Activated CD4-positive, alpha-beta T cell treated with anti-CD3 and anti-CD28 coated beads for 24 hours (primary cell): ENCODE results near the gene MIPOL1.
"Not testable (repeated sequence)": the region's sequence is repeated elsewhere in the genome, so short reads cannot be mapped to it uniquely, and the experiment has no call there.

Source experiments
- DNase-seq, 2 donors: peaks; one replicate each; pipeline ENCODE4 v3.0.0-alpha.2; 2020; ENCODE audit warnings: low read depth in 2 of 2

Gene MIPOL1

DNA sequence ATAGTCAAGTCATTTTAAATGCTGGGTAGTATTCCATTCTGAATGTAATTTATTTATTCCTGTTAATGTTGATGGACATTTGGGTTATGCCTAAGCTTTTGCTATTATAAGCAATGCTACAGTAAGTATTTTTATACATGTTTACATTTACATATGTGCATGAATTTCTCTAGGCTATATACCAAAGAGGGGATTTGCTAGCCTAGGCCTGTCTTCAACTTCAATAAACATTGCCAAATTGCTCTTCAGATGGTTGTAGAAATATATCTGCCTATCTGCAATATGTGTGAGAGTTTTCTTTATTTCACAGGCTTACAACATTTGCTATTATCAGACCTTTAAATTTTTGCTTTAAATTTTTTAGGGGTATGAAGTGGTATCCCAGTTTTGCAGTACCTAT is 87.0 kb downstream of the MIPOL1 start:
- no peak for DNase-seq

GRCh38 chr14:37285220-37285619 is 87.5 kb downstream of the MIPOL1 start:
- no peak for DNase-seq

- no peak for DNase-seq
Observed at GRCh38 chr14:37289688-37290087, 92.0 kb downstream of the MIPOL1 start.

GRCh38 chr14:37295262-37295661 is 97.5 kb downstream of the MIPOL1 start:
- DNase-seq, result not testable (repeated sequence)

GRCh38 chr14:37311252-37311651 is 113.5 kb downstream of the MIPOL1 start:
- no peak for DNase-seq

- no peak for DNase-seq
Observed at GRCh38 chr14:37318938-37319337, 121.2 kb downstream of the MIPOL1 start.

GRCh38 chr14:37320106-37320505 is 122.4 kb downstream of the MIPOL1 start:
- DNase-seq, result no peak

DNA sequence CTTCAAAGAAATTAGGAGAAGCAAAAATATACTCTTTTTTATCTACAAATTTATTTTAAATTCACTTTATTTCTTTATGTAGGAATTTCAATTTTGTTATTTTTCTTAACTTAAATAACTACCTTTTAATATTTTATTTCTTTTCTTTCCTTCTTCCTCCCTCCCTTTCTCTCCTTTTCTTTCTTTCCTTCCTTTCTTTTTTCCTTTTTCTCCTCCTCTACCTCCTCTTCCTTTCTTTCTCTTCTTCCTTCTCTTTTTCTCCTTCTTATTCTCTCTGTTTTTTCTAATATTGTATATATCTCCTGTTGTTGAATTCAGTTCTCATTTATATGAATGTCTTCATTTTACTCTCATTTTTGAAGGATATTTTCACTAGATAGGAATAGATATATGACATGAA is 127.6 kb downstream of the MIPOL1 start:
- DNase-seq, result no peak

DNA sequence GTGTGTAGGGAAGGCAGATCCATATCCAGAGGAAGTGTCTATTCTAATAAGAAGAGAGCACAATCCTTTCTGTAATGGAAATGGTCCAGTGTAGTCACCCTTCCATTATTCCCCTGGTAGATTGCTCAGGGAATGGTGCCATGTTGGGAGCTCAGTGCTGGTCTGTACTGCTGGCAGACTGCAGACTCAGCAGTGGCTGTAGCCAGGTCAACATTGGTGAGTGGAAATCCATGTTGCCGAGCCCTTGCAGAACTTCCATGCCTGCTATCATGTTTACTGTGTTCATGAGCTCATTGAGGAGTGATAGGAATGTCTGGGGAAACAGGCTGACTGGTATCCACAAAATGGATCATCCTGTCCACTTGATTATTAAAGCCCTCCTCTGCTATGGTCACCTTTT is 128.7 kb downstream of the MIPOL1 start:
- DNase-seq, result no peak

- not testable (repeated sequence) for DNase-seq
Observed at GRCh38 chr14:37327933-37328332, 130.2 kb downstream of the MIPOL1 start.

DNA sequence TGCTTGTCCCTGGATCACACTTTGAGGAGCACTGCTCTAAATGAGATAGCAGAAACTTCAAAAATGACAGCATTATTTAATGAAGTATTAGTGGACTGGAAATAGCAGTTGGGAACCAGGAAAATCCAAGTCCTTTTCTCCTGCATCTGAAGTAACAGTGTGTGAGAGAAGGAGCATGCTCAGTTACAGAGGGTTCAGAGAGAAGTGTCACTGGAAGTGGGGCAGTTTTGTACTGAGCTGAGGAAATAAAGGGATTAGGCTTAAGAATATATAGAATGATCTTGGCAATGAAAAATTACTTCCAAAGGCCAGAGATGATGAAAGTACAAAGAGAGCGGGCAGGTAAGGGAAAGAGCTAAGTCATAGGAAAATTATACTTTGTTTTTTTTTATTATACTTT is 130.9 kb downstream of the MIPOL1 start:
- DNase-seq, result no peak

GRCh38 chr14:37329189-37330001 is 131.7 kb downstream of the MIPOL1 start:
- DNase-seq, result no peak

- DNase-seq, result no peak
Observed at GRCh38 chr14:37330910-37331309, 133.2 kb downstream of the MIPOL1 start.

DNA sequence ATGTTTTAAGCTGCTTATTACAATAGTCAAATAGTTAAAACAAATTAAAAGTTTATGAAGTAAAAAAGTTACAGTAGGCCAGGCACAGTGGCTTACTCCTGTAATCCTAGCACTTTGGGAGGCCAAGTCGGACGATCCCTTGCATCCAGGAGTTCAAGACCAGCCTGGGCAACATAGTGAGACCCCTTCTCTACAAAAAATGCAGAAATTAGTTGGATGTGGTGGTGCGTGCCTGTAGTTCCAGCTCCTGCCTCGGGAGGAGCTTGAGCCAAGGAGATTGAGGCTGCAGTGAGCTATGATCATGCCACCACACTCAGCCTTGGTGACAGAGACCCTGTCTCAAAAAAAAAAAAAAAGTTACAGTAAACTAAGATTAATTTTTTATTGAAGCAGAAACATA is 142.6 kb downstream of the MIPOL1 start:
- DNase-seq, result no peak

DNA sequence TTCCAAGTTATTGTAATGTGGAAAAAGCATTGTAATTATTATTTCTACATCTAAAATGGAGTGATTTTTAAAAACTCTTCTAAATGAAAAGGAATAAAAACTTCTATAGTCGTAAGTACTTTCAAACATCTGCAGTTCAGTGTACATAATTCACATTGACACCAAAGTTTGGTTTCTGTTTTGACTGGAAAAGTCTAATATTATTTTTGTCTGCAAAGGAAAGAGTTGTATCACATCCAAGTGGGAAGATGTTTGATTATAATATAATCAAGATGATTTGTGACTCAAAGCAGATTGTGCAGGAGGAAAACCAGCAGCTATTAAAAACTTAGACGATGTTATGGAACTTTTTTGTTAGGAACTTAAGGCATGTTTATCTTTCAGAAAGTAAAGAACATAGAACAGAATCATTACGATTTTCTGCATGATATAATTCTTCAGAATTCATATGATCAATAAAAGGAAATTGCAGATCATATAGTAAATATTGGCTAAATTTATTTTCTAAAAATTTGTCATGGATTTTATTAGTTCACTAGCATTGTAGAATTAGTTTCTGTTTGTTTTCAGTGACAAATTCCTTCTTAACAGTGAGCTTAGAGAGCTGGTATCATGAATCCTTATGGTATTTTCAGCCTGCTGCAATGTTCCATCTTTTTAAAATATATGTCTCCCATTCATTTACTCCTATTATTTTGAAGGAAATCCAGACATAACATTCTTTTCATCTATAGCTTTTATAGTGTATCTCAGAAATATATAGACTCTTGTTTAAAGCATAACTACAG is 145.8 kb downstream of the MIPOL1 start:
- no peak for DNase-seq

DNA sequence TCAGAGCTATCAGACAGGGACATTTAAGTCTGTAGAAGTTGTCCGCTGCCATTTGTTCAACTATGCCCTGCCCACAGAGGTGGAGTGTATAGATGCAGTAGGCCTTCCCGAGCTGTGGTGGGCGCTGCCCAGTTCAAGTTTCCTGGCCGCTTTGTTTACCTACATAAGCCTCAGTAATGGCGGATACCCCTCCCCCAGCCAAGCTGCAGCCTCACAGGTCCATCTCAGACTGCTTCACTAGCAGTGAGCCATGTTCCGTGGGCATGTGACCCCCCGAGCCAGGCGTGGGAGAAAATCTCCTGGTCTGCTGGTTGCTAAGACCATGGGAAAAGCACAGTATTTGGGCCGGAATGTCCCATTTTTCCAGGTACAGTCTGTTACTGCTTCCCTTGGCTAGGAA is 165.9 kb downstream of the MIPOL1 start:
- no peak for DNase-seq

DNA sequence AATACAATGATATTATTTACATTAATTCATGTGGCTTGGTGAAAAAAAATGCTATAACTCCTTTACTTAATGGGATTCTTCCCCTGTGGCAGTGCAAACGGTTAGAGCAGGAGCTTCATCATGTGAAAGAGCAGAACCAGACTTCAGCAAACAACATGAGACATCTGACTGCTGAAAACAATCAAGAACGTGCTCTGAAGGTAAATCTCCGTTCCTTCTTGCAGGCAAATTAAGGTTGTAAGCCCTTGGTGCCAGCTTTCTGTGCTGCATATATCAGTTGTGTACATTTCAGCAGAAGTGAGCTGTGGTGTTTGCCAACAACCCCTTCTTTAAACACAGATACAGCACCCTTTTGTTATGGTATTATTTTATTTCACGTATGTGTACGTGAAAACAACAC is 171.7 kb downstream of the MIPOL1 start:
- no peak for DNase-seq

DNA sequence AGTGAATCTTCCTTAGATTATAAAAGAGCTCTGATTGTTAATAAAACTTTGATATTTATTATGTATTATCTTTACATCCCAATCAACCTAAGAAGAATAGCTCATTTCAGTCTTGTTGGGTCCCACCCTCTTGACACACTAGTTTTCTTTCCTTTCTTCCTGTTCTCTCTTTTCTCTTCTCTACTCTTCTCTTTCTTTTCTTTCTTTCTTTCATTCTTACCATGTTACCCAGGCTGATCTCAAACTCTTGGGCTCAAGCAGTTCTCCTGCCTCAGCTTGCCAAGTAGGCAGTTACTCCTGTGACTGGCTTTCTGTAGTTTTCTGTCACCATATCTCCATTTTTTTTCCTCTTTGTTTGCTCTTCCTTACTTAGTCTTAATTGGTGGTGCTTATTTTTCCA is 177.8 kb downstream of the MIPOL1 start:
- no peak for DNase-seq

- no peak for DNase-seq
Observed at GRCh38 chr14:37376944-37377609, 179.3 kb downstream of the MIPOL1 start.

DNA sequence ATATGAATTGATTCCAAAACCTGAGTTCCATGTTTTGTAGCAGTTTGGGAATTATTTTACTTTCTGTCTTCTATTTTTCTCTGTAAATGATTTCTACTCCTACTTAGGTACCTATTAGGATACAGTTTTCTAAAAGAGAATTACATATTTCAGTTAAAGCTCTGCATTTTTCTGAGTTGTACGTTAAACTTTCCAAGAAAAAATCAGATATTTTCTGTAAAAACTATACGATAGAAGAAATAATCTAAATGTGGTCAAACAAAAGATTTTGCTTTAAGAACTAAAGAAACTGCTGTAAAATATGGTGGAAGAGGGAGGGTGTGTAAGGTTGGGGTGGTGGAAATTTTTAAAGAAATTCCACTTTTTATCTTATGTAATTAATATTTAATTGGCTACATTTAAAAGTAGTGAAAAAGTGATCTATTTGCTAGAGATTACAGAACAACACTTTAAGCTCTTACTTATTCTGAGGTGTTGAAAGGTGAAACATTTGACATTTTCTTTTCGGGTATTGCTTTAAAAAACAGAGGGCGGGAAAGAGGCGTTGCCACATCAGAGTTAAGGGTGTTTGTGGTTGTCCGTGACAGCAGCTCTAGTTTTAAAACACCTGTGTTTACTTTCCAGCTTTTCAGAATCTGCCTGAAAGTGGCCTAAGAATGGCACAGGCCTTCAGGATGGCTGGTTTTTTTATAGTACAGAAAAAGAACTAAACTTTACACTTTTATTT is 187.3 kb downstream of the MIPOL1 start:
- DNase-seq, result no peak

GRCh38 chr14:37397157-37397940 is 199.6 kb downstream of the MIPOL1 start:
- DNase-seq, result not testable (repeated sequence)
